ENCODE measurements around the gene RXRA.

Gene RXRA

GRCh38 chr9:134456756-134457305 lies 130.6 kb downstream of the RXRA start:
- DNase-seq: no peak

- DNase-seq: no peak
Observed at GRCh38 chr9:134457321-134458206, 131.3 kb downstream of the RXRA start.

GRCh38 chr9:134458207-134459108 lies 132.2 kb downstream of the RXRA start:
- no peak for DNase-seq

GRCh38 chr9:134459164-134459563 lies 132.9 kb downstream of the RXRA start:
- DNase-seq: no peak

DNA sequence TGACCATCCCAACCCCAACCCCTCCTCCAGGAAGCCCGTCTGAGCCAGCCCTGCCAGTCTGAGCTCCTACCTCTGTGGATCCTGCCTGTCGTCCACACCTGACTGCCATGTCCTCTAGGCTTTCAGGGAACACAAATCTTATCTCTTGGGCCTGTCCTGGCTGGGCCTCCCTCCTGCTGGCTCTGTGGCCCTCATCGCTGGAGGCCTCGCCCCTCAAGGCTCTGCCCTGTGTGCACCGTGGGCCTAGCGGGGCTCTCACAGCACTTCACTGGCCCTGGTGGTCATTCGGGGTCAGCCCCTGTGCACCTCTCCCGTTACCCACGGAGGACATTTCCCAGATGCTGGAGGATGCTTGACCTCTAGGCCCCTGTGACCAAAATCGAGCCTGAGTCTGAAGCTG lies 133.3 kb downstream of the RXRA start:
- DNase-seq: no peak

GRCh38 chr9:134460206-134460605 lies 134.0 kb downstream of the RXRA start:
- DNase-seq: no peak

DNA sequence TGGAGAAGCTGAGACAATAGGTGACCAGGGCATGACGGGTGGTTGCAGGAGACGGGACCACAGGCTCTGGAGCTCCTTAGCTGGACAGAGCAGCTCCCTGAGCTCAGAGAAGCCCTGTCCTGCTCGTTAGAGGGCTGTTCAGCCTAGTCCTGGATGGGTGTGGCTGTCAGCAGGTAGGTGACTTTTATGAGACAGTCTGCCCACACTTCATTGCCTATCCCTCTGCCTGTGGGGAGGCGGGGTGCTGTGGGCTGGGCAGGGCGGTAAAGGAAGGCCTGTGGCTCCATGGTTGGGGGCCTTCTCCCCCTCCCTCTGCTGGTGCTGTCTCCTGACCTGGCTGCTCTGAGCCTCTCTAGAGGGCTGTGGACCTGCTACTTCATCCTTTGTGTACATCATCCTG lies 134.6 kb downstream of the RXRA start:
- no peak for DNase-seq

- no peak for DNase-seq
Observed at GRCh38 chr9:134461426-134461982, 135.2 kb downstream of the RXRA start.

- no peak for DNase-seq
Observed at GRCh38 chr9:134462318-134462717, 136.1 kb downstream of the RXRA start.

DNA sequence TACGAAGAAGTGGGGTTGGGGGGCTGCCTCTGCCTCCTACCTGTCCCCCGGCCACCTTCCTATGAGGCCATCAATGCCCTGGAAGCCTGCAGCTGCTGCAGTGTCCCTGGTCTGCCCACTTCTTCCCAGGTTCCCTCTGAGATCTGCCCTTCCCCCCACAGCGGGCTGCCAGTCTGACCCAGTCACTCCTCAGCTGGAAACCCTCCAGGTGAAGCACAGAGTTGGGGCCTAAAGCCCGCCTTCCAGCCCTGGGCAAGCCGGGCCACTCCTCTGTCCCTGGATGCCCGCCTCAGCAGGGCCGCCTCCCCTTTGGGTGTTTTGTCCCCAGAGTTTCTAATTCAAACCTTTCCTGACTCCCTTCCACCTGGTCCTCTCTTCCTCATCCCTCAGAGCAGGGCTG lies 137.0 kb downstream of the RXRA start:
- no peak for DNase-seq

GRCh38 chr9:134466869-134467616 lies 140.8 kb downstream of the RXRA start:
- no peak for DNase-seq

DNA sequence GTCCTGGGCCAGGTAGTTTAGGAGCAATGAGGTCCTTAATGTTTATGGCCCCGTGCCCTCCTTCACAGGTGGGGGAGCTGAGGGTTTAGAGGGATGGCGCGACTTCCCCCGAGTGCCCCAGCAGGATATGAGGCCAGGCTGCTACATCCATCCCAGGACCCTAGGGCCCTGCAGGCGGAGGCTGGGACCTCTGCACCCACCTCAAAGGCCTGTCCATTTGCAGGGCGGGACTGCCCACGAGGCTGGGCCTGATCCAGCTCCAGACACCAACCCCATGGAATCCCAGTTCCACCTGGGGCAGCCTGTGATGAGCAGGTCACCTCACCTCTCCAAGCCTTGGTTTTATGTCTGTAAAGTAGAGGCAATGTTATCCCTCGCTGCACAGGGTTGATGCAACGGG lies 142.1 kb downstream of the RXRA start:
- DNase-seq: no peak

GRCh38 chr9:134469041-134469875 lies 143.0 kb downstream of the RXRA start:
- DNase-seq: peak; percentile 6

DNA sequence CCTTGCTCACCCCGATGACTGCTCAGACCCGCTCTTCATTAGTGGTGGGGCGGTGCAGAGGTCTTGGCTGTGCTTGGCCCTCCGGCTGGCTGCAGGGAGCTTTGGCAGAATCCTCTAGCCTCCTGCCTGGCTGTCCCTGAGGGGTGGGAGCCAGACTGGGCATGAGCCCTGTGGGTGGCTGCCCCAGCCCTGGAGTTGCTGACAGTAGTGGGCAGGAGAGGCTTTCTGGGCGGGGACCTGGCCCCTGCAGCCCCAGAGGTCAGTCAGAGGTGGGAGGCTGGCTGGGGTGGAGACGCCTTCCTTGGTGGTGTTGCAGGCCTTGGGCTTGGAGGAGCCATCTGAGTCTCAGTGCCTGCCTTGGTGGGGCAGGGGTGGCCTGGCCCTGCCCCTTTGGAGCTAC lies 146.0 kb downstream of the RXRA start:
- no peak for DNase-seq

GRCh38 chr9:134473141-134474054 lies 147.1 kb downstream of the RXRA start:
- no peak for DNase-seq

DNA sequence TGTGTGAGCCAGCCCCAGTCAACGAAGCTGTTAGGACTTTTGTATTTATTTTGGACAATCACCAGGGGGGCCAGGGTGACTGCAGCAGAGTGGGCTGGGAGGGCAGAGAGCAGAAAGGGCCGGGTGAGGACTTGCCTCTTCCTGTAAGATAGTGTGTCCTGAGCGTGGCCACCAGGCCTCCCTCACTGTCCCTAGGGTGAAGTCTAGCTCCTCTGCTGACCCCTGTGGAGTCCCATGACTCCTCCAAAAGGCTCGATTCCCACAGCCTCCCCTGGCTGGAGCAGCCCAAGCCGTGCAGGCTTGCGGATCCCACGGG lies 147.8 kb downstream of the RXRA start:
- no peak for DNase-seq

GRCh38 chr9:134475011-134475790 lies 148.9 kb downstream of the RXRA start:
- peak; percentile 56 for DNase-seq

GRCh38 chr9:134476272-134476941 lies 150.2 kb downstream of the RXRA start:
- no peak for DNase-seq

DNA sequence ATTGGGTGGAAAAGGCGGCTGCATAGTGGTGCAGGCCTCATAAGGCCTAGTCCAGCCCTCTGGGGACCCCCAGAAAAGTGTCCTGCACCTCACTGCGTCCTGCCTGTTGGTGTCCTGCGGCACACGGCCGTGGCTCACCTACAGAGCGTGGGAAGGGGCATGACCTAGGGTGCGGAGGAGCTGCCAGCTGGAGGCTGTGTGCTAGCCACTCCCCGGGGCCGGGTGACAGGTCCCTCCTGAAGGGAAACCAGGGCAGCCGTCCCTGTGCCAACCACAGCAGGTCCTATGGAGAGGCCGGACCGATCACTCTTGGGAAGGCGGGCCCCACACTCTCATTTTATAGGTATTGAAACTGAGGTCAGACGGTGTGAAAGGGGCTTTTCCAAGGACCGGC lies 150.7 kb downstream of the RXRA start:
- no peak for DNase-seq
